Astrocyte (in vitro differentiated cells and primary cell): ENCODE data around the gene LGALS3BP. TPM values are rescaled to one million over a fixed set of nuclear protein-coding genes. Genes with fewer than 3 reads are reported as not detected.

Experiments used
- DNase-seq: peaks from one replicate; pipeline ENCODE4 v3.0.0-alpha.2; 2010; ENCODE audit warnings: low read depth
- FAIRE-seq: peaks from 2 replicates; lab custom pipeline; 2011; peaks lifted over from hg19 to GRCh38; lab: Jason Lieb, UNC
- H2AFZ ChIP-seq: 2 replicates; pipeline ENCODE4 v1.6.0; 2012; ENCODE audit warnings: low read depth, low read length, inconsistent platforms
- H3K27ac ChIP-seq: 2 replicates; pipeline ENCODE4 v1.5.1; 2011; ENCODE audit warnings: low read depth, low read length, inconsistent platforms
- H3K27me3 ChIP-seq: 2 replicates; pipeline ENCODE4 v1.6.0; 2011; ENCODE audit warnings: low read length, inconsistent platforms; ENCODE audit not compliant: insufficient read depth
- H3K36me3 ChIP-seq: 2 replicates; pipeline ENCODE4 v1.5.1; 2011; ENCODE audit warnings: low read length, inconsistent platforms; ENCODE audit not compliant: insufficient read depth
- H3K4me1 ChIP-seq: 2 replicates; pipeline ENCODE4 v1.5.1; 2011; ENCODE audit warnings: low read length, inconsistent platforms; ENCODE audit not compliant: insufficient read depth
- H3K4me2 ChIP-seq: 2 replicates; pipeline ENCODE4 v1.6.0; 2012; ENCODE audit warnings: low read length, inconsistent platforms
- H3K4me3 ChIP-seq: 2 replicates; pipeline ENCODE4 v1.5.1; 2011; ENCODE audit warnings: low read depth, mild to moderate bottlenecking, low read length, inconsistent platforms; ENCODE audit not compliant: insufficient read depth
- H3K79me2 ChIP-seq: 2 replicates; pipeline ENCODE4 v1.6.0; 2012; ENCODE audit warnings: mild to moderate bottlenecking, low read length, inconsistent platforms; ENCODE audit not compliant: insufficient read depth
- H3K9ac ChIP-seq: 2 replicates; pipeline ENCODE4 v1.6.0; 2012; ENCODE audit warnings: mild to moderate bottlenecking, low read length, inconsistent platforms
- H3K9me3 ChIP-seq: 2 replicates; pipeline ENCODE4 v1.5.1; 2012; ENCODE audit warnings: low read depth, mild to moderate bottlenecking, low read length, inconsistent platforms; ENCODE audit not compliant: insufficient read depth
- H4K20me1 ChIP-seq: 2 replicates; pipeline ENCODE4 v1.6.0; 2012; ENCODE audit warnings: low read length, inconsistent platforms; ENCODE audit not compliant: insufficient read depth
- H3K27ac Mint-ChIP-seq: one replicate; pipeline ENCODE4 v1.8.0; 2021; ENCODE audit warnings: mild to moderate bottlenecking, mixed read lengths; ENCODE audit not compliant: unreplicated experiment
- H3K27me3 Mint-ChIP-seq: one replicate; pipeline ENCODE4 v1.8.0; 2021; ENCODE audit warnings: low read depth, mixed read lengths; ENCODE audit not compliant: unreplicated experiment
- H3K36me3 Mint-ChIP-seq: one replicate; pipeline ENCODE4 v1.8.0; 2021; ENCODE audit warnings: low read depth, mixed read lengths; ENCODE audit not compliant: unreplicated experiment
- H3K4me1 Mint-ChIP-seq: one replicate; pipeline ENCODE4 v1.8.0; 2021; ENCODE audit warnings: low read depth, mixed read lengths; ENCODE audit not compliant: unreplicated experiment
- H3K4me3 Mint-ChIP-seq: one replicate; pipeline ENCODE4 v1.8.0; 2021; ENCODE audit warnings: mild to moderate bottlenecking, moderate library complexity, mixed read lengths; ENCODE audit not compliant: unreplicated experiment
- H3K9me3 Mint-ChIP-seq: one replicate; pipeline ENCODE4 v1.8.0; 2021; ENCODE audit warnings: mild to moderate bottlenecking, mixed read lengths; ENCODE audit not compliant: unreplicated experiment
- EZH2 ChIP-seq: IDR thresholded peaks from 2 replicates; pipeline ENCODE4 v1.6.1; 2012; ENCODE audit warnings: mild to moderate bottlenecking, low read length, inconsistent platforms; ENCODE audit not compliant: insufficient read depth
- total RNA-seq: library from RNA; stranded (reverse); gene quantifications from 2 replicates; pipeline ENCODE4 v1.2.1, GENCODE V29; 2021
- TF ChIP-seq, protein P1 (sequence below): IDR thresholded peaks from 2 replicates; pipeline ENCODE4 v1.5.1; 2011; ENCODE audit warnings: low read depth, mild to moderate bottlenecking, inconsistent platforms, low read length, moderate library complexity; ENCODE audit not compliant: insufficient read depth

Gene LGALS3BP
- total RNA-seq, 1 donor from 2014 or later: 495 TPM

DNA sequence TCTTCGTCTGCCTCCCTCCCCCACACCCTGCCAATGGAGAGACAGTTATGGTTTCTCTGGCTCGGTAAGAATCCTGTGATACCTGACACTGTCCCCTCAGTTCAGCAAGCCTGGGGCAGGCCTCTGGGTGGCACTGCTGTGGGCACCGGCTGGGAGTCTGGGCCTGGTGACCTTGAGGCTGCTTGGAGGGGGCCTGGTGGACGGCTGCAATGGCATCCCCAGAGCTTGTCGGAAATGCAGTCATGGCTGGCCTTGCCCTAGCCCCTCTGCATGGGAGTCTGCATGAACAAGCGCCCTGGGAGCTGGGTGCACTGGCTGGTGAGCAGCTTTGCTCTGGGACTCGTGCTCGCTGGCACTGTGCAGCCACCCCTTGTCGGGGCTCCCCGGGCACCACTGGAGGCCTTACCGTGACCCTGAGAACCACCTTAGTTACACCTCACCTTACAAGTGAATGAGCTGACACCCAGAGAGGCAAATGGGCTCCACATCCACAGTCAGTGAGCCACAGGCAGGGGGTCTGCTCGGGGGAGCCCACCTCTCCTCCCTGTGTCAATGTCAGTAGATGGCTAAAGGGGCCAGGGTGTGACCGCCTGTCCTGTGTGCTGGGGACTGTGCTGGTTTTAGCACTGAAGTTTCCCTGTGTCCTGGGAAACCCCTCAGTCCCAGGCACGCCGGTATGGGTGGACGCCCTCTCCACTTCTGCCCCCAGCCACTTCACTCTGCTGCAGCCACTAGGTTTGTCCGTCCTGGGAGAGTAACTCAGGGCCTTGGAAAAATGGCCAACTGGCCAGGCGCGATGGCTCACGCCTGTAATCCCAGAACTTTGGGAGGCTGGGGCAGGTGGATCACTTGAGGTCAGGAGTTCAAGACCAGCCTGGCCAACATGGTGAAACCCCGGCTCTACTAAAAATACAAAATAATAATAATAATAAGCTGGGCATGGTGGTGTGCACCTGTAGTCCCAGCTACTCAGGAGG, 1.4 kb downstream of the LGALS3BP start:
- Histone ChIP-seq H3K79me2 (peaks cover 20% of the 10 kb centered on the region), H3K36me3 (no peaks in the 10 kb centered on the region), H3K4me2 (peak overlapping the region; percentile 80), H3K4me1 (peaks cover 25% of the 10 kb centered on the region), H3K27ac (no peak overlapping the region), H2AFZ (no peak overlapping the region), H3K9me3 (no peaks in the 10 kb centered on the region), H3K9ac (no peak overlapping the region), H4K20me1 (no peaks in the 10 kb centered on the region), H3K4me3 (no peak overlapping the region), H3K27me3 (no peaks in the 10 kb centered on the region)
- Mint-ChIP-seq H3K36me3 (peaks cover 2% of the 10 kb centered on the region), H3K4me3 (peak overlapping the region; percentile 81), H3K4me1 (peaks cover 3% of the 10 kb centered on the region), H3K27me3 (no peaks in the 10 kb centered on the region), H3K9me3 (no peaks in the 10 kb centered on the region), H3K27ac (no peak overlapping the region)
- no peak for DNase-seq
- no peak for TF ChIP-seq EZH2
- TF ChIP-seq, protein P1, sequence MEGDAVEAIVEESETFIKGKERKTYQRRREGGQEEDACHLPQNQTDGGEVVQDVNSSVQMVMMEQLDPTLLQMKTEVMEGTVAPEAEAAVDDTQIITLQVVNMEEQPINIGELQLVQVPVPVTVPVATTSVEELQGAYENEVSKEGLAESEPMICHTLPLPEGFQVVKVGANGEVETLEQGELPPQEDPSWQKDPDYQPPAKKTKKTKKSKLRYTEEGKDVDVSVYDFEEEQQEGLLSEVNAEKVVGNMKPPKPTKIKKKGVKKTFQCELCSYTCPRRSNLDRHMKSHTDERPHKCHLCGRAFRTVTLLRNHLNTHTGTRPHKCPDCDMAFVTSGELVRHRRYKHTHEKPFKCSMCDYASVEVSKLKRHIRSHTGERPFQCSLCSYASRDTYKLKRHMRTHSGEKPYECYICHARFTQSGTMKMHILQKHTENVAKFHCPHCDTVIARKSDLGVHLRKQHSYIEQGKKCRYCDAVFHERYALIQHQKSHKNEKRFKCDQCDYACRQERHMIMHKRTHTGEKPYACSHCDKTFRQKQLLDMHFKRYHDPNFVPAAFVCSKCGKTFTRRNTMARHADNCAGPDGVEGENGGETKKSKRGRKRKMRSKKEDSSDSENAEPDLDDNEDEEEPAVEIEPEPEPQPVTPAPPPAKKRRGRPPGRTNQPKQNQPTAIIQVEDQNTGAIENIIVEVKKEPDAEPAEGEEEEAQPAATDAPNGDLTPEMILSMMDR: no peak
- no peak for FAIRE-seq

DNA sequence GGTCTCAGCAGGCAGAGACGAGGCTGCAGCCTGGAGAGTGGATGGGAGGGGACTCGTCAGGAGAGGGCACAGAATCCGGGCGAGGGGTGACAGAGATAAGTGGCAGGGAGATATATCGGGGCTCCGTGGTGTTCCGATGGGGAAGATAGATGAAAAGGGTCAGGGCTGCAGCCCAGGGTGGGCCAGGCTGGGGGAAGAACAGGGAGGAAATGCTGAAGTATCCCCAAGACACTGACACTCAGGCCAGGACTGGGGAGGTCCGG, 2.1 kb downstream of the LGALS3BP start:
- no peaks in the 10 kb centered on the region for H3K9me3 Mint-ChIP-seq
- peaks cover 3% of the 10 kb centered on the region for H3K36me3 Mint-ChIP-seq
- no peaks in the 10 kb centered on the region for H3K27me3 ChIP-seq
- H3K4me1 ChIP-seq: peaks cover 25% of the 10 kb centered on the region
- H3K36me3 ChIP-seq: no peaks in the 10 kb centered on the region
- no peak overlapping the region for H3K4me3 ChIP-seq
- TF ChIP-seq, protein P1: no peak
- TF ChIP-seq EZH2: no peak
- FAIRE-seq (no peak), DNase-seq (no peak)
- no peak overlapping the region for H3K9ac ChIP-seq
- peak overlapping the region; percentile 81 for H3K4me3 Mint-ChIP-seq
- no peak overlapping the region for H3K27ac Mint-ChIP-seq
- H4K20me1 ChIP-seq: no peaks in the 10 kb centered on the region
- H3K4me1 Mint-ChIP-seq: peaks cover 3% of the 10 kb centered on the region
- H2AFZ ChIP-seq: no peak overlapping the region
- H3K4me2 ChIP-seq: peak overlapping the region; percentile 54
- H3K27ac ChIP-seq: no peak overlapping the region
- no peaks in the 10 kb centered on the region for H3K27me3 Mint-ChIP-seq
- H3K79me2 ChIP-seq: peaks cover 20% of the 10 kb centered on the region
- H3K9me3 ChIP-seq: no peaks in the 10 kb centered on the region
